WTC11 (cell line): Measurements from ENCODE around the gene FETUB. TPM values are rescaled to one million over a fixed set of nuclear protein-coding genes. Genes with fewer than 3 reads are reported as not detected.

Source experiments
- ATAC-seq: fragments of 200-7000 bp; cut with Tn5 transposase; 2 replicates; pipeline ENCODE4 v1.10.0; 2021; ENCODE audit warnings: mild to moderate bottlenecking, moderate library complexity
- CTCF ChIA-PET: fragments of 300-600 bp; sonication (Branson Sonifier 250); formaldehyde crosslinking; loops from one replicate; lab custom pipeline; 2021; ENCODE audit warnings: antibody characterized with exemption; lab: Charles Lee
- POLR2A ChIA-PET: fragments of 350-600 bp; sonication (Branson Sonifier 250); formaldehyde crosslinking; loops from one replicate; lab custom pipeline; 2021; ENCODE audit warnings: antibody characterized with exemption; lab: Charles Lee
- DNase-seq: peaks from one replicate; pipeline ENCODE4 v3.0.0; 2021; ENCODE audit warnings: low spot score
- H3K27ac Mint-ChIP-seq: 2 replicates; pipeline ENCODE4 v1.8.0; 2021; ENCODE audit warnings: mixed read lengths
- H3K27me3 Mint-ChIP-seq: 2 replicates; pipeline ENCODE4 v1.8.0; 2021; ENCODE audit warnings: low read depth, mild to moderate bottlenecking, moderate library complexity, mixed read lengths
- H3K36me3 Mint-ChIP-seq: 2 replicates; pipeline ENCODE4 v1.8.0; 2021; ENCODE audit warnings: mixed read lengths
- H3K4me1 Mint-ChIP-seq: 2 replicates; pipeline ENCODE4 v1.8.0; 2022; ENCODE audit warnings: mixed read lengths
- H3K4me3 Mint-ChIP-seq: 2 replicates; pipeline ENCODE4 v1.8.0; 2021; ENCODE audit warnings: mild to moderate bottlenecking, moderate library complexity, mixed read lengths
- H3K9me3 Mint-ChIP-seq: 2 replicates; pipeline ENCODE4 v1.8.0; 2021; ENCODE audit warnings: mixed read lengths
- AR ChIP-seq: fragments of 250-450 bp; sonication (Bioruptor Pico); IDR thresholded peaks from 2 replicates; pipeline ENCODE4 v1.9.0; 2021; ENCODE audit warnings: mild to moderate bottlenecking
- ATF6 ChIP-seq: sonication (generic); formaldehyde crosslinking; IDR thresholded peaks from 2 replicates; pipeline ENCODE4 v1.8.1; 2023; ENCODE audit warnings: mild to moderate bottlenecking, missing genetic modification reagents
- FOXK1 ChIP-seq: sonication (generic); formaldehyde crosslinking; IDR thresholded peaks from 2 replicates; pipeline ENCODE4 v1.8.0; 2022; ENCODE audit warnings: mild to moderate bottlenecking, moderate library complexity, missing genetic modification reagents
- MYBL2 ChIP-seq: sonication (generic); formaldehyde crosslinking; IDR thresholded peaks from 2 replicates; pipeline ENCODE4 v1.8.1; 2023; ENCODE audit warnings: mild to moderate bottlenecking, moderate library complexity, missing genetic modification reagents
- NFATC4 ChIP-seq: fragments of 250-450 bp; sonication (Bioruptor Pico); IDR thresholded peaks from 2 replicates; pipeline ENCODE4 v1.9.0; 2021; ENCODE audit warnings: mild to moderate bottlenecking
- NR1H2 ChIP-seq: sonication (generic); formaldehyde crosslinking; IDR thresholded peaks from 2 replicates; pipeline ENCODE4 v1.9.0; 2021; ENCODE audit warnings: mild to moderate bottlenecking, moderate library complexity, missing genetic modification reagents
- SMAD3 ChIP-seq: sonication (generic); formaldehyde crosslinking; IDR thresholded peaks from 2 replicates; pipeline ENCODE4 v1.8.0; 2022; ENCODE audit warnings: missing genetic modification reagents, mild to moderate bottlenecking, borderline replicate concordance
- SOX15 ChIP-seq: fragments of 250-450 bp; sonication (Bioruptor Pico); IDR thresholded peaks from 2 replicates; pipeline ENCODE4 v1.9.0; 2021; ENCODE audit warnings: mild to moderate bottlenecking
- TEAD1 ChIP-seq: sonication (generic); formaldehyde crosslinking; IDR thresholded peaks from 2 replicates; pipeline ENCODE4 v1.8.0; 2022; ENCODE audit warnings: mild to moderate bottlenecking, missing genetic modification reagents
- ZNF219 ChIP-seq: sonication (generic); formaldehyde crosslinking; IDR thresholded peaks from 2 replicates; pipeline ENCODE4 v1.8.0; 2023; ENCODE audit warnings: missing genetic modification reagents, mild to moderate bottlenecking, borderline replicate concordance
- total RNA-seq: library from RNA; stranded (reverse); gene quantifications from 3 replicates; pipeline ENCODE4 v1.2.3, GENCODE V29; 2021
- TF ChIP-seq, protein P1 (sequence below): sonication (generic); formaldehyde crosslinking; IDR thresholded peaks from 2 replicates; pipeline ENCODE4 v1.8.1; 2023; ENCODE audit warnings: mild to moderate bottlenecking, missing genetic modification reagents, borderline replicate concordance
- TF ChIP-seq, protein P2 (sequence below): sonication (generic); formaldehyde crosslinking; IDR thresholded peaks from 2 replicates; pipeline ENCODE4 v1.8.0; 2023; ENCODE audit warnings: mild to moderate bottlenecking, missing genetic modification reagents
- TF ChIP-seq, protein P3 (sequence below): fragments of 250-450 bp; sonication (Bioruptor Pico); conservative IDR thresholded peaks from 2 replicates; pipeline ENCODE4 v1.9.0; 2021; ENCODE audit warnings: mild to moderate bottlenecking
- TF ChIP-seq, protein P4 (sequence below): sonication (generic); formaldehyde crosslinking; IDR thresholded peaks from 2 replicates; pipeline ENCODE4 v1.8.1; 2022; ENCODE audit warnings: missing genetic modification reagents, borderline replicate concordance

FETUB gene
- total RNA-seq, 1 experiment from 2014 or later = not detected

DNA sequence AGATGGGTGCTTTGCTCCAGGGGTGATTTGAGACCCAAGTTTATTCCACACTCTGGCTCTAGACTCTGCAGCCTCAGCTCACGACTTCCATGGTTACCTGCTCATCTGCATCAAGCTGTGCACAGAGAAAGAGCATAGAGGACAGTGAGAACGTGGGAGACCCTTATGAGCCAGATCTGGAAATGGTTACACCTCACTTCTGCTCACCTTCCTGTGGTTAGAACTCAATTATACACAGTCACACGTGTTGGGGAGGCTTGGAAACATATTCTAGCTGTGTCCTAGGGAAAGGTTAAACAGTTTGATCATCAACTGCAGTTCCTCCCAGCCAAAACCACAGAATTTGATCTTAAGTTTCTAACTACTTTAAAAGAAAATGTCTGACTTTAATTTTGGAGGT, 1.8 kb downstream of the FETUB start:
- no peak for TF ChIP-seq FOXK1 (CRISPR knock-in tag)
- no peak for TF ChIP-seq TEAD1 (CRISPR knock-in tag)
- TF ChIP-seq SOX15 (CRISPR knock-in tag) = no peak
- no peak for TF ChIP-seq NFATC4 (CRISPR knock-in tag)
- TF ChIP-seq SMAD3 (CRISPR knock-in tag) = no peak
- TF ChIP-seq, protein P1, sequence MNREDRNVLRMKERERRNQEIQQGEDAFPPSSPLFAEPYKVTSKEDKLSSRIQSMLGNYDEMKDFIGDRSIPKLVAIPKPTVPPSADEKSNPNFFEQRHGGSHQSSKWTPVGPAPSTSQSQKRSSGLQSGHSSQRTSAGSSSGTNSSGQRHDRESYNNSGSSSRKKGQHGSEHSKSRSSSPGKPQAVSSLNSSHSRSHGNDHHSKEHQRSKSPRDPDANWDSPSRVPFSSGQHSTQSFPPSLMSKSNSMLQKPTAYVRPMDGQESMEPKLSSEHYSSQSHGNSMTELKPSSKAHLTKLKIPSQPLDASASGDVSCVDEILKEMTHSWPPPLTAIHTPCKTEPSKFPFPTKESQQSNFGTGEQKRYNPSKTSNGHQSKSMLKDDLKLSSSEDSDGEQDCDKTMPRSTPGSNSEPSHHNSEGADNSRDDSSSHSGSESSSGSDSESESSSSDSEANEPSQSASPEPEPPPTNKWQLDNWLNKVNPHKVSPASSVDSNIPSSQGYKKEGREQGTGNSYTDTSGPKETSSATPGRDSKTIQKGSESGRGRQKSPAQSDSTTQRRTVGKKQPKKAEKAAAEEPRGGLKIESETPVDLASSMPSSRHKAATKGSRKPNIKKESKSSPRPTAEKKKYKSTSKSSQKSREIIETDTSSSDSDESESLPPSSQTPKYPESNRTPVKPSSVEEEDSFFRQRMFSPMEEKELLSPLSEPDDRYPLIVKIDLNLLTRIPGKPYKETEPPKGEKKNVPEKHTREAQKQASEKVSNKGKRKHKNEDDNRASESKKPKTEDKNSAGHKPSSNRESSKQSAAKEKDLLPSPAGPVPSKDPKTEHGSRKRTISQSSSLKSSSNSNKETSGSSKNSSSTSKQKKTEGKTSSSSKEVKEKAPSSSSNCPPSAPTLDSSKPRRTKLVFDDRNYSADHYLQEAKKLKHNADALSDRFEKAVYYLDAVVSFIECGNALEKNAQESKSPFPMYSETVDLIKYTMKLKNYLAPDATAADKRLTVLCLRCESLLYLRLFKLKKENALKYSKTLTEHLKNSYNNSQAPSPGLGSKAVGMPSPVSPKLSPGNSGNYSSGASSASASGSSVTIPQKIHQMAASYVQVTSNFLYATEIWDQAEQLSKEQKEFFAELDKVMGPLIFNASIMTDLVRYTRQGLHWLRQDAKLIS = no peak
- TF ChIP-seq, protein P2, sequence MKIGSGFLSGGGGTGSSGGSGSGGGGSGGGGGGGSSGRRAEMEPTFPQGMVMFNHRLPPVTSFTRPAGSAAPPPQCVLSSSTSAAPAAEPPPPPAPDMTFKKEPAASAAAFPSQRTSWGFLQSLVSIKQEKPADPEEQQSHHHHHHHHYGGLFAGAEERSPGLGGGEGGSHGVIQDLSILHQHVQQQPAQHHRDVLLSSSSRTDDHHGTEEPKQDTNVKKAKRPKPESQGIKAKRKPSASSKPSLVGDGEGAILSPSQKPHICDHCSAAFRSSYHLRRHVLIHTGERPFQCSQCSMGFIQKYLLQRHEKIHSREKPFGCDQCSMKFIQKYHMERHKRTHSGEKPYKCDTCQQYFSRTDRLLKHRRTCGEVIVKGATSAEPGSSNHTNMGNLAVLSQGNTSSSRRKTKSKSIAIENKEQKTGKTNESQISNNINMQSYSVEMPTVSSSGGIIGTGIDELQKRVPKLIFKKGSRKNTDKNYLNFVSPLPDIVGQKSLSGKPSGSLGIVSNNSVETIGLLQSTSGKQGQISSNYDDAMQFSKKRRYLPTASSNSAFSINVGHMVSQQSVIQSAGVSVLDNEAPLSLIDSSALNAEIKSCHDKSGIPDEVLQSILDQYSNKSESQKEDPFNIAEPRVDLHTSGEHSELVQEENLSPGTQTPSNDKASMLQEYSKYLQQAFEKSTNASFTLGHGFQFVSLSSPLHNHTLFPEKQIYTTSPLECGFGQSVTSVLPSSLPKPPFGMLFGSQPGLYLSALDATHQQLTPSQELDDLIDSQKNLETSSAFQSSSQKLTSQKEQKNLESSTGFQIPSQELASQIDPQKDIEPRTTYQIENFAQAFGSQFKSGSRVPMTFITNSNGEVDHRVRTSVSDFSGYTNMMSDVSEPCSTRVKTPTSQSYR (CRISPR knock-in tag) = no peak
- no peak overlapping the region for H3K4me3 Mint-ChIP-seq
- H3K27me3 Mint-ChIP-seq = peaks cover 11% of the 10 kb centered on the region
- peaks cover 5% of the 10 kb centered on the region for H3K9me3 Mint-ChIP-seq
- ChIA-PET CTCF (interaction anchor here (1.2 kb wide), 2 partner anchors 12 to 25 kb away, joined by 4 to 5 read pairs; no protein-coding TSS in a partner anchor), POLR2A (no interaction called here)
- no peak for ATAC-seq
- peaks cover 34% of the 10 kb centered on the region for H3K4me1 Mint-ChIP-seq
- DNase-seq = no peak
- no peaks in the 10 kb centered on the region for H3K36me3 Mint-ChIP-seq
- H3K27ac Mint-ChIP-seq = no peak overlapping the region

- CTCF ChIA-PET = interaction anchor here (0.8 to 1.4 kb wide), 4 partner anchors 11 to 334 kb away, joined by 3 to 6 read pairs (median 4); no protein-coding TSS in a partner anchor
- no peak for TF ChIP-seq MYBL2
- H3K27ac Mint-ChIP-seq = no peak overlapping the region
Observed at GRCh38 chr3:186643493-186643892, 3.3 kb downstream of the FETUB start.

GRCh38 chr3:186644683-186645082, 4.5 kb downstream of the FETUB start:
- DNase-seq (no peak), ATAC-seq (no peak)
- CTCF ChIA-PET = interaction anchor here (1.4 kb wide), 1 partner anchor 28 kb away, joined by 6 read pairs; no protein-coding TSS in a partner anchor
- POLR2A ChIA-PET = no interaction called here
- Mint-ChIP-seq H3K27me3 (peaks cover 11% of the 10 kb centered on the region), H3K9me3 (no peaks in the 10 kb centered on the region), H3K4me3 (no peak overlapping the region), H3K4me1 (peaks cover 34% of the 10 kb centered on the region), H3K27ac (0 out of 2 replicates have a peak overlapping the region, but pooled peaks have one; percentile 33), H3K36me3 (no peaks in the 10 kb centered on the region)
- no peak for TF ChIP-seq NR1H2
- no peak for TF ChIP-seq ZNF219
- TF ChIP-seq, protein P3, sequence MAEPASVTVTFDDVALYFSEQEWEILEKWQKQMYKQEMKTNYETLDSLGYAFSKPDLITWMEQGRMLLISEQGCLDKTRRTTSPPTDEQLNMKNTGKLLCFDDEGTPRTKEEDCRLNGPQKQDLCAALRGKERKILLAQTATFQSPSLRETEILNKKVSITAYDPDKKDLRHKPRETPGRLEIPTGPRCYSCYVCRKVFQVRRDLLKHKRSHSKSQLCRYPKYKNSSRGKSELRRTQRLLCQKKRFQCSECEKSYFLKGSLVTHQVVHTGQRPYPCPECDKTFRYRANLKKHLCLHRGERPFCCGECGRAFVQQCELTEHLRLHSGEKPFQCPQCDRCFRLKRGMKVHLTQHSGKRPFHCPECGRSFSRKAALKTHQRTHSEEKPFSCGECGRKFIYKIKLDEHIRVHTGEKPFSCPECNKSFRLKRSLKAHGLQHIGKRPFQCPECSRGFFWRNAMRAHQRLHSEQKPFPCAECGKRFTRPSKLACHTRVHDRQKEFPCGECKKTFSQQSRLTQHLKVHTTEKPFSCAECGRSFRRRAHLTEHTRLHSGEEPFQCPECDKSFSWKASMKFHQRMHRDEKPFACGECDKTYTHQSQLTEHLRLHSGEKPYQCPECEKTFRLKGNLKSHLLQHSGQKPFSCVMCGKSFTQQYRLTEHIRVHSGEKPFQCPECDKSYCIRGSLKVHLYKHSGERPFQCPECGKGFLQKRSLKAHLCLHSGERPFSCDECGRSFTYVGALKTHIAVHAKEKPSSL (CRISPR knock-in tag) = no peak
- TF ChIP-seq AR = no peak
- TF ChIP-seq, protein P4, sequence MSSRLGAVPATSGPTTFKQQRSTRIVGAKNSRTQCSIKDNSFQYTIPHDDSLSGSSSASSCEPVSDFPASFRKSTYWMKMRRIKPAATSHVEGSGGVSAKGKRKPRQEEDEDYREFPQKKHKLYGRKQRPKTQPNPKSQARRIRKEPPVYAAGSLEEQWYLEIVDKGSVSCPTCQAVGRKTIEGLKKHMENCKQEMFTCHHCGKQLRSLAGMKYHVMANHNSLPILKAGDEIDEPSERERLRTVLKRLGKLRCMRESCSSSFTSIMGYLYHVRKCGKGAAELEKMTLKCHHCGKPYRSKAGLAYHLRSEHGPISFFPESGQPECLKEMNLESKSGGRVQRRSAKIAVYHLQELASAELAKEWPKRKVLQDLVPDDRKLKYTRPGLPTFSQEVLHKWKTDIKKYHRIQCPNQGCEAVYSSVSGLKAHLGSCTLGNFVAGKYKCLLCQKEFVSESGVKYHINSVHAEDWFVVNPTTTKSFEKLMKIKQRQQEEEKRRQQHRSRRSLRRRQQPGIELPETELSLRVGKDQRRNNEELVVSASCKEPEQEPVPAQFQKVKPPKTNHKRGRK = no peak
- TF ChIP-seq ATF6 (CRISPR knock-in tag) = no peak

More at GRCh38 chr3:186643493-186643892, 3.3 kb downstream of the FETUB start:
- peaks cover 34% of the 10 kb centered on the region for H3K4me1 Mint-ChIP-seq
- H3K9me3 Mint-ChIP-seq = peaks cover 5% of the 10 kb centered on the region
- H3K36me3 Mint-ChIP-seq = no peaks in the 10 kb centered on the region
- ATAC-seq (peak; percentile 58), DNase-seq (no peak)
- H3K27me3 Mint-ChIP-seq = peaks cover 11% of the 10 kb centered on the region
- H3K4me3 Mint-ChIP-seq = no peak overlapping the region
- POLR2A ChIA-PET = no interaction called here
